SK-N-SH (cell line): Measurements from ENCODE around the gene PES1. TPM values are rescaled to one million over a fixed set of nuclear protein-coding genes. Genes with fewer than 3 reads are reported as not detected.

Experiments used
- CTCF ChIA-PET: fragments of 300-600, 350-600 bp; formaldehyde crosslinking; extraction: SDS; loops from one replicate; lab custom pipeline; 2021; lab: Yijun Ruan, JAX
- POLR2A ChIA-PET: fragments of 350-600 bp; sonication (Branson Sonifier 250); formaldehyde crosslinking; extraction: SDS; loops from one replicate; lab custom pipeline; 2020; ENCODE audit warnings: antibody characterized with exemption, inconsistent platforms; lab: Yijun Ruan, JAX
- DNase-seq: peaks from one replicate; pipeline ENCODE4 v3.0.0; 2012
- H2AFZ ChIP-seq: fragments of 200-600 bp; sonication (generic); 2 replicates; pipeline ENCODE4 v1.8.1; 2016; ENCODE audit warnings: antibody characterized with exemption, mild to moderate bottlenecking, low read depth
- H3F3A ChIP-seq: fragments of 200-600 bp; sonication (generic); replicated peaks from 2 replicates; pipeline ENCODE3; 2016; ENCODE audit warnings: antibody characterized with exemption, mild to moderate bottlenecking; ENCODE audit not compliant: insufficient read depth
- H3K27ac ChIP-seq, 2 experiments: fragments of 200-500 bp in 1 of 2; fragments of 200-600 bp in 1 of 2; sonication (Bioruptor generic) in 1 of 2; sonication (generic), shearing (Covaris generic) in 1 of 2; 2 replicates each; pipeline versions ENCODE4 v1.5.1 to v1.6.1; 2014 to 2016; ENCODE audit warnings: low read depth in 2 of 2, inconsistent platforms in 1 of 2, low read length in 1 of 2, mild to moderate bottlenecking in 1 of 2, mixed read lengths in 1 of 2
- H3K27me3 ChIP-seq: fragments of 200-600 bp; sonication (generic), shearing (Covaris generic); 2 replicates; pipeline ENCODE4 v1.6.1; 2016; ENCODE audit warnings: mixed run types; ENCODE audit not compliant: insufficient read depth
- H3K36me3 ChIP-seq, 2 experiments: fragments of 200-500 bp in 1 of 2; fragments of 200-600 bp in 1 of 2; sonication (Bioruptor generic) in 1 of 2; sonication (generic) in 1 of 2; replicated peaks in 1 of 2; 2 replicates each; pipeline versions ENCODE3 to v1.5.1; 2014 to 2016; ENCODE audit warnings: low read length in 1 of 2, mild to moderate bottlenecking in 1 of 2; ENCODE audit not compliant: insufficient read depth in 2 of 2, control insufficient read depth in 1 of 2
- H3K4me1 ChIP-seq, 2 experiments: fragments of 200-500 bp in 1 of 2; fragments of 200-600 bp in 1 of 2; sonication (Bioruptor generic) in 1 of 2; sonication (generic), shearing (Covaris generic) in 1 of 2; 2 replicates each; pipeline versions ENCODE4 v1.5.1 to v1.6.1; 2014 to 2016; ENCODE audit warnings: low read depth in 1 of 2, low read length in 1 of 2, mixed run types in 1 of 2; ENCODE audit not compliant: insufficient read depth in 2 of 2, control insufficient read depth in 1 of 2
- H3K4me2 ChIP-seq: fragments of 200-600 bp; sonication (generic), shearing (Covaris generic); 2 replicates; pipeline ENCODE4 v1.6.1; 2017; ENCODE audit warnings: mixed run types
- H3K4me3 ChIP-seq, 2 experiments: fragments of 200-500 bp in 1 of 2; fragments of 200-600 bp in 1 of 2; sonication (Bioruptor generic) in 1 of 2; sonication (generic), shearing (Covaris generic) in 1 of 2; 2 replicates each; pipeline versions ENCODE4 v1.5.1 to v1.8.1; 2014 to 2016; ENCODE audit warnings: low read depth in 2 of 2, inconsistent platforms in 1 of 2, low read length in 1 of 2, mild to moderate bottlenecking in 1 of 2, mixed read lengths in 1 of 2, moderate library complexity in 1 of 2
- H3K79me2 ChIP-seq: fragments of 200-600 bp; sonication (generic); 2 replicates; pipeline ENCODE4 v1.8.1; 2017; ENCODE audit warnings: mild to moderate bottlenecking; ENCODE audit not compliant: insufficient read depth
- H3K9ac ChIP-seq: fragments of 200-600 bp; sonication (generic); 2 replicates; pipeline ENCODE4 v1.6.1; 2017; ENCODE audit warnings: mixed run types
- H3K9me2 ChIP-seq: fragments of 200-600 bp; sonication (generic); 2 replicates; pipeline ENCODE4 v1.6.1; 2017; ENCODE audit warnings: mixed run types
- H3K9me3 ChIP-seq: fragments of 200-600 bp; sonication (generic); 2 replicates; pipeline ENCODE4 v1.6.1; 2017; ENCODE audit warnings: mixed run types, mild to moderate bottlenecking, moderate library complexity
- H4K20me1 ChIP-seq: fragments of 200-600 bp; sonication (generic); 2 replicates; pipeline ENCODE4 v1.6.1; 2017; ENCODE audit warnings: mild to moderate bottlenecking, mixed run types; ENCODE audit not compliant: insufficient read depth
- CHD2 ChIP-seq: fragments of 150-350 bp; IDR thresholded peaks from 2 replicates; pipeline ENCODE4 v1.6.1; 2018; ENCODE audit warnings: low read length; ENCODE audit not compliant: partially characterized antibody
- EZH2phosphoT487 ChIP-seq: fragments of 200-600 bp; sonication (generic); IDR thresholded peaks from 2 replicates; pipeline ENCODE4 v1.6.1; 2017; ENCODE audit warnings: low read depth, mixed run types, mild to moderate bottlenecking, antibody characterized with exemption, moderate library complexity, borderline replicate concordance
- FOSL2 ChIP-seq: IDR thresholded peaks from 2 replicates; pipeline ENCODE4 v1.4.0; 2012; ENCODE audit warnings: low read depth, mild to moderate bottlenecking, moderate library complexity, borderline replicate concordance
- FOXM1 ChIP-seq: IDR thresholded peaks from 2 replicates; pipeline ENCODE4 v1.4.0; 2012; ENCODE audit warnings: low read depth, mild to moderate bottlenecking
- GATA2 ChIP-seq: sonication (generic); formaldehyde crosslinking; IDR thresholded peaks from 2 replicates; pipeline ENCODE4 v1.5.0; 2020; ENCODE audit warnings: mild to moderate bottlenecking, missing genetic modification reagents
- JUND ChIP-seq: IDR thresholded peaks from 2 replicates; pipeline ENCODE4 v1.4.0; 2012
- MXI1 ChIP-seq: IDR thresholded peaks from 2 replicates; pipeline ENCODE4 v1.6.1; 2012; ENCODE audit warnings: mild to moderate bottlenecking, low read depth, low read length, improper control_type of control experiment
- RAD21 ChIP-seq: IDR thresholded peaks from 2 replicates; pipeline ENCODE4 v1.6.1; 2012; ENCODE audit warnings: mild to moderate bottlenecking, low read length
- RCOR1 ChIP-seq: fragments of 150-350 bp; IDR thresholded peaks from 2 replicates; pipeline ENCODE4 v1.6.1; 2017; ENCODE audit warnings: antibody characterized with exemption, low read length
- RFX5 ChIP-seq: IDR thresholded peaks from 2 replicates; pipeline ENCODE4 v1.6.1; 2012; ENCODE audit warnings: mild to moderate bottlenecking, improper control_type of control experiment, low read length
- RXRA ChIP-seq: IDR thresholded peaks from 2 replicates; pipeline ENCODE4 v1.4.0; 2012; ENCODE audit warnings: low read depth, mild to moderate bottlenecking, borderline replicate concordance
- SIN3A ChIP-seq: IDR thresholded peaks from 2 replicates; pipeline ENCODE4 v1.6.1; 2012; ENCODE audit warnings: low read depth, mild to moderate bottlenecking, low read length, moderate library complexity, borderline replicate concordance
- SMC3 ChIP-seq: IDR thresholded peaks from 2 replicates; pipeline ENCODE4 v1.6.1; 2012; ENCODE audit warnings: low read depth, low read length, improper control_type of control experiment
- TAF1 ChIP-seq: IDR thresholded peaks from 2 replicates; pipeline ENCODE4 v1.6.1; 2012; ENCODE audit warnings: low read depth, mild to moderate bottlenecking, low read length, moderate library complexity, borderline replicate concordance
- TEAD4 ChIP-seq: IDR thresholded peaks from 2 replicates; pipeline ENCODE4 v1.4.0; 2012; ENCODE audit warnings: mild to moderate bottlenecking, borderline replicate concordance; ENCODE audit not compliant: insufficient read depth
- WGBS: methylation state at CpG from one replicate; pipeline ENCODE4 v1.1.6; 2017; ENCODE audit warnings: low lambda C conversion rate; 5-methylcytosine and 5-hydroxymethylcytosine counted together
- polyA plus RNA-seq, 3 experiments: library from polyadenylated mRNA; depleted of rRNA; stranded (reverse); fragments of >200 nt; gene quantifications; 2 replicates each; pipeline ENCODE4 v1.2.3, GENCODE V29; 2012
- TF ChIP-seq, protein P1 (sequence below): IDR thresholded peaks from 2 replicates; pipeline ENCODE4 v1.6.1; 2012; ENCODE audit warnings: mild to moderate bottlenecking, low read depth, low read length, moderate library complexity
- TF ChIP-seq, protein P2 (sequence below): fragments of 150-350 bp; IDR thresholded peaks from 2 replicates; pipeline ENCODE4 v1.6.1; 2016; ENCODE audit warnings: mild to moderate bottlenecking, low read depth, low read length
- TF ChIP-seq, protein P3 (sequence below): IDR thresholded peaks from 2 replicates; pipeline ENCODE4 v1.4.0; 2012; ENCODE audit warnings: low read depth, borderline replicate concordance

Gene PES1
- polyA plus RNA-seq, 1 of the 3 experiments (the other 2 are of a cell fraction) = 109 TPM

DNA sequence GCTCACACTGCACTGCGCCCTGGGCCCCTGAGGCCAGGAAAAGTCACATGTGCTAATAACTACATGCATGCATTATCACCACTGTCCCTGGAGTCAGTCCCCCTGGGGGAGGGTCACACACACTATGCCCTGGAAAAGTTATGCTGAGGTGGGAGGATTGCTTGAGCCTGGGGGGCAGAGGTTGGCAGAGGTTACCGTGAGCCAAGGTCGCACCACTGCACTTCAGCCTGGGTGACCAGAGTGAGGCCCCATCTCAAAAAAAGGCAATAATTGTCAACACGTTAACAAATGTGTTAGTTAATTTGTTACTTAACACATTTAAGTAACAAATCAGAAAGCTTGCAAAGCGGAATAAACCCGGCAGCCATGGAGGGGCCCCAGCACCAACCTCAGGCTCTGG is 31.8 kb downstream of the PES1 start (continued):
- TF ChIP-seq TEAD4 = no peak
- TF ChIP-seq, protein P1, sequence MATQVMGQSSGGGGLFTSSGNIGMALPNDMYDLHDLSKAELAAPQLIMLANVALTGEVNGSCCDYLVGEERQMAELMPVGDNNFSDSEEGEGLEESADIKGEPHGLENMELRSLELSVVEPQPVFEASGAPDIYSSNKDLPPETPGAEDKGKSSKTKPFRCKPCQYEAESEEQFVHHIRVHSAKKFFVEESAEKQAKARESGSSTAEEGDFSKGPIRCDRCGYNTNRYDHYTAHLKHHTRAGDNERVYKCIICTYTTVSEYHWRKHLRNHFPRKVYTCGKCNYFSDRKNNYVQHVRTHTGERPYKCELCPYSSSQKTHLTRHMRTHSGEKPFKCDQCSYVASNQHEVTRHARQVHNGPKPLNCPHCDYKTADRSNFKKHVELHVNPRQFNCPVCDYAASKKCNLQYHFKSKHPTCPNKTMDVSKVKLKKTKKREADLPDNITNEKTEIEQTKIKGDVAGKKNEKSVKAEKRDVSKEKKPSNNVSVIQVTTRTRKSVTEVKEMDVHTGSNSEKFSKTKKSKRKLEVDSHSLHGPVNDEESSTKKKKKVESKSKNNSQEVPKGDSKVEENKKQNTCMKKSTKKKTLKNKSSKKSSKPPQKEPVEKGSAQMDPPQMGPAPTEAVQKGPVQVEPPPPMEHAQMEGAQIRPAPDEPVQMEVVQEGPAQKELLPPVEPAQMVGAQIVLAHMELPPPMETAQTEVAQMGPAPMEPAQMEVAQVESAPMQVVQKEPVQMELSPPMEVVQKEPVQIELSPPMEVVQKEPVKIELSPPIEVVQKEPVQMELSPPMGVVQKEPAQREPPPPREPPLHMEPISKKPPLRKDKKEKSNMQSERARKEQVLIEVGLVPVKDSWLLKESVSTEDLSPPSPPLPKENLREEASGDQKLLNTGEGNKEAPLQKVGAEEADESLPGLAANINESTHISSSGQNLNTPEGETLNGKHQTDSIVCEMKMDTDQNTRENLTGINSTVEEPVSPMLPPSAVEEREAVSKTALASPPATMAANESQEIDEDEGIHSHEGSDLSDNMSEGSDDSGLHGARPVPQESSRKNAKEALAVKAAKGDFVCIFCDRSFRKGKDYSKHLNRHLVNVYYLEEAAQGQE = no peak

DNA sequence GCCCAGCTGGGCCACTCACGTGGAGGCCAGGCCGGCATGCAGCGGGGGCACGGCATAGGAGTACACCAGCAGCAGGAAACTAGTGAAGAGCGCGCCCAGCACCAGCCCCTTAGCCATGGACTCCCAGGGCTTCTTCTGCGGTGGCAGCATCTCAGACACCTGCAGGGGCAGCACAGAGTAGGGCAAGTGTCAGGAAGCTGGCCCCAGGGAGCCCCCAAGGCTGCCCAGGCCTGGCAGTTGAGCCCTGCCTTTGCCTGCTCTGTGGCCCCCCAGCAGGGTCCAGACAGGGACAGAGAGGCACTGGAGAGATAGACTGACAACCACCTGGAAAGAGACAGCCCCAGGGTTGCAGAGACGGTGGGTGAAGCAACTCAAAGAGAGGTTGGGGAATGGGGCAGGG is 34.5 kb downstream of the PES1 start:
- Histone ChIP-seq H3K4me3 (no peak overlapping the region), H3K36me3 (no peaks in the 10 kb centered on the region), H3K27ac (no peak overlapping the region), H3K4me1 (no peaks in the 10 kb centered on the region; a peak in 1 of 4 replicates), H3K79me2 (no peaks in the 10 kb centered on the region), H3K9ac (no peak overlapping the region), H3K4me2 (no peak overlapping the region), H3K9me2 (no peaks in the 10 kb centered on the region), H4K20me1 (no peaks in the 10 kb centered on the region), H3K27me3 (no peaks in the 10 kb centered on the region), H2AFZ (no peak overlapping the region), H3K9me3 (no peaks in the 10 kb centered on the region)
- no peak for DNase-seq
- POLR2A ChIA-PET = no interaction called here
- CTCF ChIA-PET = interaction anchor here (0.9 to 1.3 kb wide), 2 partner anchors 16 kb away, joined by 3 to 4 read pairs; no protein-coding TSS in a partner anchor
- 90% methylated on average over 6 of the region's 8 CpGs for WGBS
- TF ChIP-seq SMC3 (no peak), MXI1 (no peak), SIN3A (no peak), RCOR1 (no peak), TAF1 (no peak), RXRA (no peak), CHD2 (no peak), EZH2phosphoT487 (no peak), JUND (no peak), FOXM1 (no peak), RAD21 (no peak), GATA2 (CRISPR knock-in tag) (no peak), FOSL2 (no peak), RFX5 (no peak)
- TF ChIP-seq, protein P2, sequence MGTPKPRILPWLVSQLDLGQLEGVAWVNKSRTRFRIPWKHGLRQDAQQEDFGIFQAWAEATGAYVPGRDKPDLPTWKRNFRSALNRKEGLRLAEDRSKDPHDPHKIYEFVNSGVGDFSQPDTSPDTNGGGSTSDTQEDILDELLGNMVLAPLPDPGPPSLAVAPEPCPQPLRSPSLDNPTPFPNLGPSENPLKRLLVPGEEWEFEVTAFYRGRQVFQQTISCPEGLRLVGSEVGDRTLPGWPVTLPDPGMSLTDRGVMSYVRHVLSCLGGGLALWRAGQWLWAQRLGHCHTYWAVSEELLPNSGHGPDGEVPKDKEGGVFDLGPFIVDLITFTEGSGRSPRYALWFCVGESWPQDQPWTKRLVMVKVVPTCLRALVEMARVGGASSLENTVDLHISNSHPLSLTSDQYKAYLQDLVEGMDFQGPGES = no peak
- TF ChIP-seq, protein P3, sequence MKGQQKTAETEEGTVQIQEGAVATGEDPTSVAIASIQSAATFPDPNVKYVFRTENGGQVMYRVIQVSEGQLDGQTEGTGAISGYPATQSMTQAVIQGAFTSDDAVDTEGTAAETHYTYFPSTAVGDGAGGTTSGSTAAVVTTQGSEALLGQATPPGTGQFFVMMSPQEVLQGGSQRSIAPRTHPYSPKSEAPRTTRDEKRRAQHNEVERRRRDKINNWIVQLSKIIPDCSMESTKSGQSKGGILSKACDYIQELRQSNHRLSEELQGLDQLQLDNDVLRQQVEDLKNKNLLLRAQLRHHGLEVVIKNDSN = no peak
- TF ChIP-seq, all 33 proteins: peak for 0
- H3F3A ChIP-seq = no peaks in the 10 kb centered on the region
